Stimulated activated naive CD8-positive, alpha-beta T cell treated with anti-CD3 and anti-CD28 coated beads, Interleukin-15, Interleukin-2, amounts not matched to agents 100 U/mL and 50 U/mL, for 24 hours (primary cell): Measurements from ENCODE around the gene SCYL1.
"Not testable (repeated sequence)": the region's sequence is repeated elsewhere in the genome, so short reads cannot be mapped to it uniquely, and the experiment has no call there.

Source experiments
- ATAC-seq: fragments of 150-1000 bp; cut with Tn5 transposase; one replicate; pipeline ENCODE4 v1.10.0; 2021
- DNase-seq: peaks from one replicate; pipeline ENCODE4 v3.0.0; 2021

Gene SCYL1

GRCh38 chr11:65506290-65506771 lies 18.6 kb upstream of the SCYL1 start:
- ATAC-seq (no peak), DNase-seq (no peak)

DNA sequence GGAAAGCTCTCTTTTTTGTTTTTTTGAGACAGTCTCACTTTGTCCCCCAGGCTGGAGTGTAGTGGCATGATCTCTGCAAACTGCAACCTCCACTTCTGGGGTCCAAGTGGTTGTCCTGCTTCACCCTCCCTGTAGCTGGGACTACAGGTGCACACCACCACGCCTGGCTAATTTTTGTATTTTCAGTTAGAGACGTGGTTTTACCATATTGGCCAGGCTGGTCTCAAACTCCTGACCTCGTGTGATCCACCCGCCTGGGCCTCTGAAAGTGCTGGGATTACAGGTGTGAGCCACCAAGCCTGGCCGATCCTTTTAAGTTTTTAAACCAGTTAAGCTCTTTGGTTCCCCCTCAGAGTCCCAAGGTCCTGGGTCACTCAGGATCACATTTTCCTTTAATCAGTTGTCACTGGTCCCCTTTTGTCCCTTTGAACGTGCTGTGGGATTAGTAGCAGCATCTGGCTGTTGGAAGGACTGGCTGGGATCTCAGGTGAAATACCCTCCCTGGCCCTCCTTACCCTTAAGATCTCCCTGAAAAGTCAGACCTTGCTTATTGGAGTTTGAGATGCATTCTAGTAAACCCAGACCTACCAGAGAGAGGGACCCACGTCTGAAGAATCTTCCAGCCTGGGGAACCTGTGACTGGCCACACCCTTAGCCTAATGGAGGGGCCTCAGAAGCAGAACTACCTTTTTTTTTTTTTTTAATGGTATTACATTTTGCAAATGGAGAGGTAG lies 17.9 kb upstream of the SCYL1 start:
- peak; percentile 57 for DNase-seq
- peak; percentile 52 for ATAC-seq

DNA sequence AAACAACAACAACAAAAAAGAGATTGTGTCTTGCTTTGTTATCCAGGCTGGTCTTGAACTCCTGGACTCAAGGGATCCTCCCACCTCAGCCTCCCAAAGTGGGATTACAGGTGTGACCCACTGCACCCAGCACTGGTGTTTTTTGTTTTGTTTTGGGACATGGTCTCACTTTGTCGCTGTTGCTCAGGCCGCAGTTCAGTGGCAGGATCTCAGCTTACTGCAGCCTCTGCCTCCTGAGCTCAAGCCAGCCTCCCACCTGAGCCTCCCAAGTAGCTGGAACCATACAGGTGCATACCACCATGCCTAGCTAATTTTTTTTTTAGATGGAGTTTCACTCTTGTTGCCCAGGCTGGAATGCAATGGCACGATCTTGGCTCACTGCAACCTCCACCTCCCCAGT lies 12.6 kb upstream of the SCYL1 start:
- not testable (repeated sequence) for ATAC-seq, DNase-seq

DNA sequence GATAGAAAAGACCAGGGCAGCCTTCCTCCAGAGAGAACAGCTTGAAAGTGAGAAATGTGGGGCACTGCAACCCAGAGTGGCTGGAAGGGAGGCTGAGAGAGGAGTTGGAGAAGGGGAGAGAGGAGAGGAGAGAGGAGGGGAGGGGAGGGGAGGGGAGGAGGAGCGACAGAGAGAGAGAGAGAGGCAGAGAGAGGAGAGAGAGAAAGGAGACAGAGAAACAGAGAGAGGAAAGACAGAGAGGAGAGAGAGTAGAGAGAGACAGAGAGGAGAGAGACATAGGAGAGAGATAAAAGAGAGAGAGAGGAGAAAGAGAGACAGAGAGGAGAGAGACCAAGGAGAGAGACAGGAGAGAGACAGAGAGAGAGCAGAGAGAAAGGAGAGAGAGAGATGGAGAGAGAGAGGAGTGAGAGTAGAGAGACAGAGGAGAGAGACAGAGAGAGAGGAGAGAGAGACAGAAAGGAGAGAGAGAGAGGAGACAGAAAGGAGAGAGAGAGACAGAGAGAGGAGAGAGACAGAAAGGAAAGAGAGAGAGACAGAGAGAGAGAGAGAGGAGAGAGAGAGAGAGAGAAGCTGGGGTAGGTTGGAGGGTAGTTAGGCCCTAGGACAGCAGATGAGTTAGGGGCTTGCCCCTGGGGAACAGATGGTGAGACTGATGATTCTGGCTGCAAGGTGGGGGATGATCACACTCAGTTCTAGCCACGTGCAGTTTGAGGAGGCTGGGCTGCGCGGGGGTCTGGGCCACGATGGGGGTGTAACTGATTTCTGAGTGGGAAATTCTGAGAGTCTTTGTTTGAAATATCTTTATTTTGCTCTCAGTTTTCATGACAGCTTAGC lies 8.5 kb upstream of the SCYL1 start:
- ATAC-seq (no peak), DNase-seq (no peak)

DNA sequence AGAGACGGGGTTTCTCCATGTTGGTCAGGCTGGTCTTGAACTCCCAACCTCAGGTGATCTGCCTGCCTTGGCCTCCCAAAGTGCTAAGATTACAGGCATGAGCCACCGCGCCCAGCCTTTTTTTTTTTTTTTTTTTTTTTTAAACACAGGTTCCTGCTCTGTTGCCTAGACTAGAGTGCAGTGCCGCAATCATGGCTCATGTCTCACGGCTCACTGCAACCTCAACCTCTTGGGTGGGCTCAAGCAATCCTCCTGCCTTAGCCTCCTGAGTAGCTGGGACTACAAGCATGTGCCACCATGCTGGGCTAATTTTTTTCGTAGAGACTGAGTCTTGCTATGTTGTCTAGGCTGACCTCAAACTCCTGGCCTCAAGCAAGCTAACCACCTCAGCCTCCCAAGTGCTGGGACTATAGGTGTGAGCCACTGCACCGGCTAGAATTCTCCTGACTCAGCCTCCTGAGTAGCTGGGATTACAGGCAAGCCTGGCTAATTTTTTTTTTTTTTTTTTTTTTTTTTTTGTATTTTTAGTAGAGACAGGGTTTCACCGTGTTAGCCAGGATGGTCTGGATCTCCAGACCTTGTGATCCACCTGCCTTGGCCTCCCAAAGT lies 5.8 kb upstream of the SCYL1 start:
- not testable (repeated sequence) for ATAC-seq, DNase-seq

- DNase-seq, ATAC-seq: not testable (repeated sequence)
Observed at GRCh38 chr11:65521777-65522521, 2.9 kb upstream of the SCYL1 start.

DNA sequence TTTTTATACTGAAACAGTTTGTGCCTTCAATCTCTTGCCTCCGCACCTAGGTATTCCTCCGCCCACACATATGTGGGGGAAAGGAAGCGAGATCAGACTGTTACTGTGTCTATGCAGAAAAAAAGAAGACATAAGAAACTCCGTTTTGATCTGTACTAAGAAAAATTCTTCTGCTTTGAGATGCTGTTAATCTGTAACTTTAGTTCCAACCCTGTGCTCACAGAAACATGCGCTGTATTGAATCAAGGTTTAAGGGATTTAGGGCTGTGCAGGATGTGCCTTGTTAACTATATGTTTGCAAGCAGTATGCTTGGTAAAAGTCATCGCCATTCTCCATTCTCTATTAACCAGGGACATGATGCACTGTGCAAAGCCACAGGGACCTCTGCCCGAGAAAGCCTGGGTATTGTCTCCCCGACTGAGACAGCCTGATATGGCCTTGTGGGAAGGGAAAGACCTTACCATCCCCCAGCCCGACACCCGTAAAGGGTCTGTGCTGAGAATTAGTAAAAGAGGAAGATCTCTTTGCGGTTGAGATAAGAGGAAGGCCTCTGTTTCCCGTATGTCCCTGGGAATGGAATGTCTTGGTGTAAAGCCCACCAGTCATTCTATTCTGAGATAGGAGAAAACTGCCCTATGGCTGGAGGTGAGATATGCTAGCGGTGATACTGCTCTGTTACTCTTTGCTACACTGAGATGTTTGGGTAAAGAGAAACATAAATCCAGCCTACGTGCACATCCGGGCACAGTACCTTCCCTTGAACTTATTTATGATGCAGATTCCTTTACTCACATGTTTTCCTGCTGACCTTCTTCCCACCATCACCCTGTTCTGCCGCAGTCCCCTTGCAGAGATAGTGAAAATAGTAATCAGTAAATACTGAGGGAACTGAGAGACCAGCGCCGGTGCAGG lies 1.9 kb upstream of the SCYL1 start:
- ATAC-seq, DNase-seq: not testable (repeated sequence)

- not testable (repeated sequence) for ATAC-seq, DNase-seq
Observed at GRCh38 chr11:65523631-65523968, 1.3 kb upstream of the SCYL1 start.

- DNase-seq (no peak), ATAC-seq (peak; percentile 4)
Observed at GRCh38 chr11:65524014-65524740, 706 bp upstream of the SCYL1 start.

GRCh38 chr11:65525546-65526480 lies 930 bp downstream of the SCYL1 start:
- DNase-seq, result no peak
- peak; percentile 3 for ATAC-seq

GRCh38 chr11:65526744-65527143 lies 1.9 kb downstream of the SCYL1 start:
- ATAC-seq (no peak), DNase-seq (no peak)

DNA sequence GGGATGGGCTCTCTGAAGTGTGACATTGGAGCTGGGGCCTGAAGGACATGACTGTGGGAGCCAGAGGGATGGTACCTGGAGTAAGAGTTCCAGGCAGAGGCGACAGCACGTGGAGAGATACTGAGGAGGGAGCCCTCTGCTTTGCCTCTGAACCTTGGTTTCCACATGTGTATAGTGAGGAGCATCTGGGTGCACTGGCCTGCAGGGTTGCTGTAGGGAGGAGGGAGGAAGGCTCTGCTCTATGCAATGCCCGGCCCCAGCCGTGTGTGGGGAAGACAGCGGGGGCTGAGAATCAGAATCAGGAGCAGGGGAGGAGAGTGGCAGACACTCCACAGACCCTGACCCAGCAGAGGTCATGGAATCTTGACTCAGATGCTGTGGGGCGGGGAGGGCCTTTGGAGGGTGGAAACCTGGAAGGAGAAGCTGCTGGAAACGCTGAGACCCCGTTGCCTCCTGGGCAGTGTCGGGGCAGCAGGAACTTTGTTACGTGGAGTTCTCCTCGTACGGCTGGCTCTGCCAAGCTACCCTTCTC lies 4.0 kb downstream of the SCYL1 start:
- no peak for DNase-seq
- no peak for ATAC-seq

GRCh38 chr11:65529475-65530156 lies 4.7 kb downstream of the SCYL1 start:
- no peak for ATAC-seq
- DNase-seq, result no peak

DNA sequence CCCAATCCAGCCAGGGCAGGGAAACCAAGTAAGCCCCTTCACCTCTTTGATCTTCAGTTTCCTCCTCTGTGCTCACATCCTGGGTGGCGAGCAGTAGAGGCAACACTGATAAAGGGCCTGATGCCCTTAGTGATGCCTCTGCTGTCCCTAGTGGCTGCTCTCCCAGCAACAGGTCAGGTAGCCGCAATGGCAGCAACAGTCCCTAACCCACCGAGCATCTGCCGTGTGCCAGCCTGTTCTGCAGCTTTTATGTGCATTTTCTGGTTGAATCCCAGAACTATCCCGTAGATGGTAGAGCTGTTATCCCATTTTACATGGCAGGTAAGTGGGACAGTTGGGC lies 5.2 kb downstream of the SCYL1 start:
- ATAC-seq, result peak; percentile 57
- no peak for DNase-seq

DNA sequence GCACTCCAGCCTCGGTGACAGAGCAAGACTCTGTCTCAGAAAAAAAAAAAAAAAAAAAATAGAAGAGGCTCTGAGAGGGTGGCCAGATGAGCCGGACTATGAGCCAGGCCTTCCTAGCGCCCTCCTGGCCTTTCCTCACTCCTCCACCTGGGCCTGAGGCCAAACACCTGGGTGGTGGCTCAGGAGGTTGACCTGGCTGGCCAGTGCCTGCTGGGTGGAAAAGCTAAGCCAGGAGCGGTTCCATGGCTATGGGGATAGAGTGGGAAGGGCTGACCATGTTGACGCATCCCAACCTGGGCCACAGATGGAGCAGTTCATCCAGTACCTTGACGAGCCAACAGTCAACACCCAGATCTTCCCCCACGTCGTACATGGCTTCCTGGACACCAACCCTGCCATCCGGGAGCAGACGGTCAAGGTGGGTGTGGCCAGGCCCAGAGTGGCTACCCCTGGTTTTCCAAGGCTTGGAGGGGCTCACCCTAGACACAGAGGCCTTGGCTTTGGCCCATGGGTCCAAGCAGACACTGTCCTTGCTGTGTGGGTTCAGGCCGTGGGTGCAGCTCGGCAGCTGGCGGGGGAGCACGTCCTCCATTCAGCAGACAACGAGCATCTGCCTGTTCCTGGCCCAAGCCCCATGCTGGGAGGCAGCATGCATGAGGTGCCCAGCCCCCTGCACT lies 7.6 kb downstream of the SCYL1 start:
- DNase-seq (no peak), ATAC-seq (no peak)

GRCh38 chr11:65535102-65535501 lies 10.2 kb downstream of the SCYL1 start:
- DNase-seq, result no peak
- no peak for ATAC-seq

- DNase-seq (no peak), ATAC-seq (no peak)
Observed at GRCh38 chr11:65536412-65537295, 11.8 kb downstream of the SCYL1 start.
